Breast epithelium (tissue), 4 donors: Measurements from ENCODE around the gene NOVA2. TPM values are rescaled to one million over a fixed set of nuclear protein-coding genes. Genes with fewer than 3 reads are reported as not detected.

Experiments
- DNase-seq, 2 donors: peaks; one replicate each; pipeline ENCODE4 v3.0.0-alpha.2; 2019; ENCODE audit warnings: low spot score in 2 of 2
- H3K27ac ChIP-seq, 2 donors: fragments of 200-600 bp; sonication (generic) in 1 of 2; one replicate each; pipeline ENCODE4 v1.5.1; 2016 to 2019; ENCODE audit warnings: mild to moderate bottlenecking in 1 of 2
- H3K27me3 ChIP-seq, 2 donors: fragments of 200-600 bp; sonication (generic) in 1 of 2; one replicate each; pipeline versions ENCODE4 v1.5.1 to v1.6.0; 2017 to 2019; ENCODE audit warnings: control low read depth in 1 of 2, mild to moderate bottlenecking in 1 of 2
- H3K36me3 ChIP-seq: fragments of 200-600 bp; one replicate; pipeline ENCODE4 v1.5.1; 2019
- H3K4me1 ChIP-seq, 2 donors: fragments of 200-600 bp; sonication (generic); one replicate each; pipeline ENCODE4 v1.5.1; 2016 to 2019; ENCODE audit warnings: control low read depth in 1 of 2
- H3K4me3 ChIP-seq, 3 donors: fragments of 200-600 bp; sonication (generic); 1 replicate in 2 of 3; 2 replicates in 1 of 3; pipeline ENCODE4 v1.5.1; 2016 to 2019; ENCODE audit warnings: mild to moderate bottlenecking in 3 of 3, moderate library complexity in 2 of 3
- H3K9me3 ChIP-seq, 2 donors: fragments of 200-600 bp; sonication (generic) in 1 of 2; one replicate each; pipeline ENCODE4 v1.5.1; 2016 to 2019; ENCODE audit warnings: control low read depth in 1 of 2
- POLR2A ChIP-seq: fragments of 450-650 bp; IDR thresholded peaks from one replicate; pipeline ENCODE4 v1.6.1; 2016; ENCODE audit warnings: antibody characterized with exemption, mild to moderate bottlenecking, moderate library complexity
- POLR2AphosphoS5 ChIP-seq, 3 donors: sonication (generic); formaldehyde crosslinking; IDR thresholded peaks; one replicate each; pipeline ENCODE4 v1.6.1; 2017; ENCODE audit warnings: antibody characterized with exemption in 3 of 3
- intact Hi-C: fragments of 100-400 bp; cut with DNase I; formaldehyde crosslinking; loops from one replicate; pipeline ENCODE4 v1.15.1; 2023; ENCODE audit warnings: low total_unique reads
- total RNA-seq, 3 donors: library from RNA; depleted of rRNA; stranded (reverse); fragments of >200 nt; gene quantifications; one replicate each; pipeline ENCODE4 v1.1.0, GENCODE V29; 2016
- TF ChIP-seq, protein P1 (sequence below), 3 donors: fragments of 450-650 bp; IDR thresholded peaks; one replicate each; pipeline ENCODE4 v1.5.1; 2016 to 2017; ENCODE audit warnings: antibody characterized with exemption in 3 of 3, mild to moderate bottlenecking in 3 of 3, moderate library complexity in 3 of 3

The NOVA2 gene
- total RNA-seq, 3 donors from 2014 or later, result 0.59 to 3.6 (median 1.1) TPM

DNA sequence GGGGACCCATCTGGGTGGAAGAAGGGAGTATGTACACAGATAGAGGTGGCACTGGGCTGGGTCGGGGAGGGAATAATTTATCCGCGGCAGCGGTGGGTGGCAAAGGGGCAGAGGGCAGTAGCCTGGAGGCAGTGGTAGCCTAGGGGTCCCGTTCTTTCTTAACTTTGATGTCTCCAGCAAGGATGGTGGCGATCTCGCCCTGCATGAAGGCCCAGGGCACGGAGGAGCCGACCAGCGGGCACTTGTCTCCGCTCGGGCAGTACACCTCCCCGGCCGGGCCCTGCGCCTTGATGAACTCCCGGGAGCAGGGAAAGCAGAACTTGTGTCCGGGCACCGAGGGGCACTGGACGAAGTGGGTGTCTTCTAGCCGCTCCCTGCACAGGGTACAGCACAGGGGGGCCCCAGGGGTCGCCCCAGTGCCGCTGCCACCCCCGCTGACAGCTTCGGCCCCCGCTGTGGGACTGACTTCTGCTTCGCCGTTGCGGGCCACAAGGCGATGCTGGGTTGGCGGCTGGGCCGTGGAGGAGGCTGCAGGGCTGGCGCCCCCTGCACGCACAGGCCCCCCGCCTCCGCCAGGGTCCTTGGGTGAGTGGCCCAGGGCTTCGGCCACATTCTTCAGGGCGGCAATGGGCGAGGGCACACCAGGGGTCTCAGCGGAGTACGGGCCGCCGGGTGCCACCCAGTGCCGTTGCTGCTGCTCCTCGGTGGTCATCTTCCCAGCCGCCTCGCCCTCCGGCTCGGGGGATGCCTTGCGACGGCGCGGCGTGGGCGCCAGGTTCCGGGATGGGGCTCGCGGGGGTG lies 89.6 kb downstream of the NOVA2 start:
- Histone ChIP-seq H3K27me3 (peaks cover 0 to 2% of the 10 kb centered on the region in 2 donors), H3K36me3 (no peaks in the 10 kb centered on the region), H3K27ac (peak overlapping the region; percentile 91 to 92), H3K4me3 (peak overlapping the region in 2 of 3 donors; percentile 80 to 86), H3K4me1 (peaks cover 16 to 22% of the 10 kb centered on the region in 2 donors), H3K9me3 (no peaks in the 10 kb centered on the region)
- DNase-seq, result no peak
- TF ChIP-seq POLR2A (no peak), POLR2AphosphoS5 (IDR thresholded peaks at IDR 0.05) (no peak)
- TF ChIP-seq, protein P1, sequence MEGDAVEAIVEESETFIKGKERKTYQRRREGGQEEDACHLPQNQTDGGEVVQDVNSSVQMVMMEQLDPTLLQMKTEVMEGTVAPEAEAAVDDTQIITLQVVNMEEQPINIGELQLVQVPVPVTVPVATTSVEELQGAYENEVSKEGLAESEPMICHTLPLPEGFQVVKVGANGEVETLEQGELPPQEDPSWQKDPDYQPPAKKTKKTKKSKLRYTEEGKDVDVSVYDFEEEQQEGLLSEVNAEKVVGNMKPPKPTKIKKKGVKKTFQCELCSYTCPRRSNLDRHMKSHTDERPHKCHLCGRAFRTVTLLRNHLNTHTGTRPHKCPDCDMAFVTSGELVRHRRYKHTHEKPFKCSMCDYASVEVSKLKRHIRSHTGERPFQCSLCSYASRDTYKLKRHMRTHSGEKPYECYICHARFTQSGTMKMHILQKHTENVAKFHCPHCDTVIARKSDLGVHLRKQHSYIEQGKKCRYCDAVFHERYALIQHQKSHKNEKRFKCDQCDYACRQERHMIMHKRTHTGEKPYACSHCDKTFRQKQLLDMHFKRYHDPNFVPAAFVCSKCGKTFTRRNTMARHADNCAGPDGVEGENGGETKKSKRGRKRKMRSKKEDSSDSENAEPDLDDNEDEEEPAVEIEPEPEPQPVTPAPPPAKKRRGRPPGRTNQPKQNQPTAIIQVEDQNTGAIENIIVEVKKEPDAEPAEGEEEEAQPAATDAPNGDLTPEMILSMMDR (IDR thresholded peaks at IDR 0.05), result no peak
- intact Hi-C loops, result no loop called here

Other genes with a start within 250 kb of the NOVA2 start
- 10 to 100 TPM in 2 of 3 donors, 1 to 10 TPM in 1; 8.0 to 15.1 (median 13.8) TPM for gene FBXO46, start 243.0 kb downstream of the NOVA2 start, total RNA-seq
- gene MEIOSIN, start 240.4 kb downstream of the NOVA2 start, total RNA-seq, result not detected
- gene SIX5, start 204.6 kb downstream of the NOVA2 start, total RNA-seq, result 10 to 100 TPM in 2 of 3 donors, 1 to 10 TPM in 1; 8.6 to 11.8 (median 11.8) TPM
- gene DMPK, start 191.4 kb downstream of the NOVA2 start, total RNA-seq, result 10 to 100 TPM; 16.0 to 25.6 (median 24.5) TPM
- 10 to 100 TPM; 24.2 to 31.1 (median 29.3) TPM for gene DMWD, start 181.0 kb downstream of the NOVA2 start, total RNA-seq
- gene RSPH6A, start 158.6 kb downstream of the NOVA2 start, total RNA-seq, result under 1 TPM in 1 of 3 donors, not detected in 2; 0.15 TPM
- 10 to 100 TPM; 24.3 to 50.8 (median 31.3) TPM for gene SYMPK, start 110.7 kb downstream of the NOVA2 start, total RNA-seq
- under 1 TPM in 1 of 3 donors, not detected in 2; 0.33 TPM for gene FOXA3, start 109.5 kb downstream of the NOVA2 start, total RNA-seq
- 10 to 100 TPM; 16.5 to 26.5 (median 19.7) TPM for gene IRF2BP1, start 87.7 kb downstream of the NOVA2 start, total RNA-seq
- 1 to 10 TPM; 2.0 to 5.9 (median 2.4) TPM for gene MYPOP, start 71.3 kb downstream of the NOVA2 start, total RNA-seq
- gene NANOS2, start 59.1 kb downstream of the NOVA2 start, total RNA-seq, result not detected
- 1 to 10 TPM; 7.0 to 8.8 (median 8.3) TPM for gene CCDC61, start 21.6 kb upstream of the NOVA2 start, total RNA-seq
- not detected for gene PGLYRP1, start 49.2 kb upstream of the NOVA2 start, total RNA-seq
- not detected for gene IGFL4, start 67.1 kb upstream of the NOVA2 start, total RNA-seq
- gene IGFL3, start 150.8 kb upstream of the NOVA2 start, total RNA-seq, result not detected
- not detected for gene IGFL2, start 174.4 kb upstream of the NOVA2 start, total RNA-seq